ENCODE measurements around the gene TMC3. TPM values are rescaled to one million over a fixed set of nuclear protein-coding genes. Genes with fewer than 3 reads are reported as not detected.

TMC3 gene
- total RNA-seq, 1 donor from 2014 or later, result not detected

DNA sequence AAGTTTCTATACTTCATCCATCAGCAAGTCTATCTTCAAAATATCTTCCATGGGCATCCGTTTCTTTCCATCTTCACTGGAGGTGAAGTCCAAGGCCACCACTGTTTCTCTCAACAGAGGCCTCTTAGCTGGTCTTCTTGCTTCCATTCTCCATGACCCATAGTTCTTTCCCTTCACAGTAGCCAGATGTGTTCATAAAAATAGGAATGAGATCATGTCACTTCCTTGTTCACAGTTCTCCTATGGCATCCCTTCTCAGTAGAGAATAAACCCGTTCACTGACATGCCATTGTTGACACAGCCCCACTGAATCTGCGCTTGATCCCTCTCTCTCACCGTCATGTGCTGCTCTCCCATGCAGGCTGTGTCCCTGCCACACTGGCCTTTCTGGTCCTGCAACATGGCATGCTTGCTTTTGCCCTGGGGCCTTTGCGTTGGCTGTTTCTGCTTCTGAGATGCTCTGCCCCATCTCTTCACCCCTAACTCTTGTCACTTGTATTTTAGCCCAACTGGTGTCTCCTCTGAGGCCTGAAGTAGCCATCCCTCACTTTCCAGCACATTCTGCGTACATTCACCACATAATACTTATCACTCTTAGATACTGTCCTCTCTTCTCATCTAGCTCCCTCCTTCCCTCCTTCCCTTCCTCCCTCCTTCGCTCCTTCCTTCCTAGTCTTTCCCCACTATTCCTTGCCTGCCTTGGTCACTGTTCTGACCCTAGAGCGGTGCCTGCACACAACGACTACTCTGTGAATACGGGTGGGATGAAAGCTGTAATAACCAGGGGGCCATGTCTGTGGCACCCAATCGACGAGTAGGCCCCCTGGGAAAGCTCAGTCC is 92.0 kb downstream of the TMC3 start:
- Mint-ChIP-seq H3K27me3 (ENCODE audit: low read depth) (peaks cover 15% of the 10 kb centered on the region), H3K9me3 (ENCODE audit: low read depth) (peaks cover 6% of the 10 kb centered on the region), H3K27ac (ENCODE audit: unreplicated experiment) (no peak overlapping the region), H3K36me3 (ENCODE audit: low read depth) (peaks cover 5% of the 10 kb centered on the region), H3K4me1 (ENCODE audit: low read depth) (peaks cover 9% of the 10 kb centered on the region), H3K4me3 (ENCODE audit: unreplicated experiment) (no peak overlapping the region)
- DNase-seq (ENCODE audit: low spot score), result no peak
- TF ChIP-seq, protein P1, sequence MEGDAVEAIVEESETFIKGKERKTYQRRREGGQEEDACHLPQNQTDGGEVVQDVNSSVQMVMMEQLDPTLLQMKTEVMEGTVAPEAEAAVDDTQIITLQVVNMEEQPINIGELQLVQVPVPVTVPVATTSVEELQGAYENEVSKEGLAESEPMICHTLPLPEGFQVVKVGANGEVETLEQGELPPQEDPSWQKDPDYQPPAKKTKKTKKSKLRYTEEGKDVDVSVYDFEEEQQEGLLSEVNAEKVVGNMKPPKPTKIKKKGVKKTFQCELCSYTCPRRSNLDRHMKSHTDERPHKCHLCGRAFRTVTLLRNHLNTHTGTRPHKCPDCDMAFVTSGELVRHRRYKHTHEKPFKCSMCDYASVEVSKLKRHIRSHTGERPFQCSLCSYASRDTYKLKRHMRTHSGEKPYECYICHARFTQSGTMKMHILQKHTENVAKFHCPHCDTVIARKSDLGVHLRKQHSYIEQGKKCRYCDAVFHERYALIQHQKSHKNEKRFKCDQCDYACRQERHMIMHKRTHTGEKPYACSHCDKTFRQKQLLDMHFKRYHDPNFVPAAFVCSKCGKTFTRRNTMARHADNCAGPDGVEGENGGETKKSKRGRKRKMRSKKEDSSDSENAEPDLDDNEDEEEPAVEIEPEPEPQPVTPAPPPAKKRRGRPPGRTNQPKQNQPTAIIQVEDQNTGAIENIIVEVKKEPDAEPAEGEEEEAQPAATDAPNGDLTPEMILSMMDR (IDR thresholded peaks at IDR 0.05), result no peak

DNA sequence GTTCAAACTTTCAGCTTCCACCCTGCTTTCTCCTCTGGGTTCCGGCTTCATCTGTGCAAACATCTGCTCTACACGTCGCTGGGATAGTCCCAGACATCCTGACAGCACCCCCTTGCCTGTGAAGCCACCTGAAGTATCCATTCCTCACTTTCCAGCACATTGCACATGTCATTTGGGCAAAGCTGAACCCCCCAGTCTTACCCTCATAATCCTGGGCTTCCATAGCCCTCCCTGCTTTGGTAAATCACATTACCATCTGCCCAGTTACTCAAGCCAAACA is 92.6 kb downstream of the TMC3 start:
- no peak overlapping the region for H3K4me3 Mint-ChIP-seq (ENCODE audit: unreplicated experiment)
- H3K4me1 Mint-ChIP-seq (ENCODE audit: low read depth), result peaks cover 9% of the 10 kb centered on the region
- TF ChIP-seq, protein P1 (IDR thresholded peaks at IDR 0.05), result no peak
- DNase-seq (ENCODE audit: low spot score), result no peak
- peaks cover 11% of the 10 kb centered on the region for H3K27me3 Mint-ChIP-seq (ENCODE audit: low read depth)
- peaks cover 6% of the 10 kb centered on the region for H3K36me3 Mint-ChIP-seq (ENCODE audit: low read depth)
- no peak overlapping the region for H3K27ac Mint-ChIP-seq (ENCODE audit: unreplicated experiment)
- H3K9me3 Mint-ChIP-seq (ENCODE audit: low read depth), result peaks cover 11% of the 10 kb centered on the region

Other genes starting within 250 kb of the TMC3 start
- gene CFAP161, start 239.9 kb downstream of the TMC3 start, total RNA-seq, result not detected in 3 replicates
- gene IL16, start 177.3 kb downstream of the TMC3 start, total RNA-seq, result 1.1 to 2.5 TPM (median 2.0 TPM) in 3 replicates
- gene STARD5, start 50.1 kb downstream of the TMC3 start, total RNA-seq, result 2.6 to 5.3 TPM (median 5.0 TPM) in 3 replicates